ENCODE results near the gene CGREF1. TPM values are rescaled to one million over a fixed set of nuclear protein-coding genes. Genes with fewer than 3 reads are reported as not detected.

The CGREF1 gene, protein sequence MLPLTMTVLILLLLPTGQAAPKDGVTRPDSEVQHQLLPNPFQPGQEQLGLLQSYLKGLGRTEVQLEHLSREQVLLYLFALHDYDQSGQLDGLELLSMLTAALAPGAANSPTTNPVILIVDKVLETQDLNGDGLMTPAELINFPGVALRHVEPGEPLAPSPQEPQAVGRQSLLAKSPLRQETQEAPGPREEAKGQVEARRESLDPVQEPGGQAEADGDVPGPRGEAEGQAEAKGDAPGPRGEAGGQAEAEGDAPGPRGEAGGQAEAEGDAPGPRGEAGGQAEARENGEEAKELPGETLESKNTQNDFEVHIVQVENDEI
- 1.0 and 1.6 TPM in 2 replicates for total RNA-seq (2014; rRNA removed; shearing (Covaris generic))

DNA sequence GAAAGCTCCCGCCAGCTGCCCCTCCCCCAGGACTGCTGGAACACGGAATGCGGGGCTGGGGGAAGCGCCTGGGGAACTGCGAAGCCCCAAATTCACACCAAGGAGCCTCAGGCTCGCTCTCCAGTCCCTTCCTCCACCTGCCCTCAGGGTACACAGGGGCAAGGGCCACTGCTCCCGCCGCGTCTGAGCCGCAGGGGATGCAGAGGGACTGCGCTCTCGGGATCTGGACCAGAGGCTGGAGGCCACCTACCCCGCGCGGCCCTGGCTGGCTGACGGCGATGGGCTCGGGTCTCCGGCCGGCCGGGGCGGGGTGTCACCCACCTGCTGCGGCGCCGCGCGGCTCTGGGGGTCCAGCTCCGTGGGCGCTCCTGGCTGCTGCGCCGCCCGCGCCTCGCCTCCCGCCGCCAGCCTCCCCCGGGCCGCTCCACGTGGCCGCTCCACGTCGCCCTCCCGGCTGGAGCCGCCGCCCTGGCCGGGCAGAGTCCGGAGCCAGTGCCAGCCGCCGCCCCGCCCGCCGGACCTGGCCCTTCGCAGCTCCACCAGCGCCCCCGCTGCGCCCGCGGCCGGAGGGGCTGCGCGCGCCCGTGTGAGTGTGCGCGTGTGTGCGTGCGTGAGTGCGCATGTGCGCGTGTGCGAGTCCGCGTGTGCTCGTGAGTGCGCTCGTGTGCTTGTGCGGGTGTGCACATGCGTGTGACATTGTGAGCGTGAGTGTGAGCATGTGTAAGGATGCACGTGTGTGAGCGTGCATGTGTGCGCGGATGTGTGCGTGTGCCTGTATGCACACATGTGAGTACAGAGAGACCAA is at the start of gene CGREF1:
CGREF1 (minus strand) TSS at position 604 of the 805 bp plus-strand sequence. CDS start 14,762 bp downstream, outside the sequence.
- peak; percentile 90 for DNase-seq
- Histone ChIP-seq H3K27me3 (ENCODE audit: control insufficient read depth, insufficient read depth, low read length) (peaks cover 56% of the 10 kb centered on the region), H3K4me3 (ENCODE audit: insufficient read depth, low read depth, low read length) (peak within 1 kb of the TSS; percentile 45)

DNA sequence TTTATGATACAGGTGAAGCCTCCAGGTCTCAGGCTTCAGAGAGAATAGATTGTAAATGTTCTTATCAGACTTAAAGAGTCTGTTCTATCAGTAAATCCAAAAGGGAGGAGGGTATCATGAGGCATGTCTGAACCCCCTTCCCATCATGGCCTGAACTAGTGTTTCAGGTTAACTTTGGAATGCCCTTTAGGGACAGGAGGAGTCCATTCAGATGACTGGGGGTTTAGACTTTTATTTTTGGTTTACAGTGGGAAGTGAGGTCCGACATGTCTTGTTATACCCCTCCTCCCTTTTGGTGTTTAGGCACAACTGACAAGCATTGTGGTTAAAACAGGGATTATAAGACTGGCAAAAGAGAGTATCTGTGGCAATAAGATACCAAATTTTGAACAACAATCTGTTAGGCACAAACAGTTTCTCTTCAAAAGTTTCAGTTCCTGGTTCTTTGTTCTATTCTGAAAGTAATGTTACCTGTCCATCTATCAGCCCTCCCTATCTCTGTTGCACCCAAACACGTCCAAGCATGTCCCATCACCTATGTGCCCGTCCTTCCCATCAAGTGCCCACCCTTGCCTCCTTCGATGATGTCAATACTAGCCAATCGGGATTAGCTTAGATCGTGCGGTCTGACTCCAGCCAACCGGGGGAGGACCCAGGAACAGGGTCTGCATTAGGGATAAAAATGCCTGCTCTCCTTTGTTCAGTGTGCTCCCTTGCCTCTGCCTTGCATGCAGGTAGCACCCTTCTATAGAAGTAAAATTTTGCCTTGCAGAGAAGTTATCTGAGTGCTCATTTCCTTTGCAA is 46.2 kb upstream of the CGREF1 start:
- H3K27me3 ChIP-seq (ENCODE audit: control insufficient read depth, insufficient read depth, low read length), result no peaks in the 10 kb centered on the region
- DNase-seq, result no peak
- H3K36me3 ChIP-seq (replicated peaks; ENCODE audit: control insufficient read depth, insufficient read depth, low read length), result no peaks in the 10 kb centered on the region
- no peak overlapping the region for H3K4me3 ChIP-seq (ENCODE audit: insufficient read depth, low read depth, low read length)

More for the DNA sequence above, at the start of gene CGREF1:
- no peaks in the 10 kb centered on the region for H3K36me3 ChIP-seq (replicated peaks; ENCODE audit: control insufficient read depth, insufficient read depth, low read length)

DNA sequence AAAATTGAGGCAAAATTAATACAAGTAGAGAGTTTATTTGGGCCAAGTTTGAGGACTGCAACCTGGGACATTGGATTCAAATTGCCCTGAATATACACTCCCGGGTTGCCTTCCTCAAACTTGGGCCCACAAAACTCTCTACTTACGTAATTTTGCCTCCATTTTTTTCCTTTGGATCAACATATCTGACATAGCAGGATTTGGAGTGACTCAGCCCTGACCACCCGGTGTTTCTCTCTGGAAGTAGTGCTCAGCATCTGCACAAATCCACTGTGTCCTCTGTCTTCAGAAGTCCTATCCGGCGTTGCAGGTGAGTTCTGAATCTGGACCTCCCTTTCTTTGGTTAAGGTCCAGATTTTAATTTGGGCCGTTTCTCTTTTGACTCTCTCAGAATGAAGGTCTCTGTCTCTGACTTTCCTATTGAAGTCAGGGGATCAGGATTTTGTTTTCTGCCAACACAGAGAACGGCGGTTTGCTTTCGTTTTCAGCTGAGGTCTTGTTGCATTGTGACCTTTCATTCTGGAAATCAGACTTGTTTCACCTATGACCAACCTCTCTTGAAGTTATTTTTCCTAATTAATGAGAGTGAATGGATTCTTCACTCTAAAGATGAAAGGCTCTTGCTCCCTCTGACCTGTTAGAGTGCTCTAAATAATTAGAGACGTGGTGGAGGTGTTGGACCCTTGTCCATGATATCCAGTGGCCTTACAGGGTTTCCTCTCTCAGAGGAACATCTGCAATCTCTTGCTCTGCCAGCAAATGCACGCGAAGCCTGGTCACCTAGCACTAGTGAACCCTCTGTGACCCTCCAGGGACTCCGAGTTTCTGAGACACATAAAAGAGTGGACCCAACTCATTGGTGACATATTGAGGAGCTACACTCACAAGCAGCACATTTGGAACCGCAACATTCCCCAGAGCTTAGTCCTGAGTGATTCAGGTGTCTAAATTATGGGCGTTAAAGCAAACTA is 43.5 kb upstream of the CGREF1 start:
- no peak overlapping the region for H3K4me3 ChIP-seq (ENCODE audit: insufficient read depth, low read depth, low read length)
- no peaks in the 10 kb centered on the region for H3K36me3 ChIP-seq (replicated peaks; ENCODE audit: control insufficient read depth, insufficient read depth, low read length)
- no peaks in the 10 kb centered on the region for H3K27me3 ChIP-seq (ENCODE audit: control insufficient read depth, insufficient read depth, low read length)
- no peak for DNase-seq

DNA sequence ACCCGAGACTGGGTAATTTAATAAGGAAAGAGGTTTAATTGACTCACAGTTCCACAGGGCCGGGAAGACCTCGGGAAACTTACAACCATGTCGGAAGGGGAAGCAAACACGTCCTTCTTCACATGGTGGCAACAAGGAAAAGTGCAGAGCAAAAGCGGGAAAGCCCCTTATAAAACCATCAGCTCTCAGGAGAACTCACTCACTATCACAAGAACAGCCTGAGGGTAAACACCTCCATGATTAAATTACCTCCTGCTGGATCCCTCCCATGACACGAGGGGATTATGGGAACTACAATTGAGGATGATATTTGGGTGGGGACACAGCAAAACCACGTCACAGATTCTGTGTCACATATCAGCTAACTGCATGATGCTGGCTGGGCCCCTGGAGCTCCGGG is 41.3 kb upstream of the CGREF1 start:
- Histone ChIP-seq H3K27me3 (ENCODE audit: control insufficient read depth, insufficient read depth, low read length) (no peaks in the 10 kb centered on the region), H3K4me3 (ENCODE audit: insufficient read depth, low read depth, low read length) (no peak overlapping the region), H3K36me3 (replicated peaks; ENCODE audit: control insufficient read depth, insufficient read depth, low read length) (no peaks in the 10 kb centered on the region)
- DNase-seq, result no peak

DNA sequence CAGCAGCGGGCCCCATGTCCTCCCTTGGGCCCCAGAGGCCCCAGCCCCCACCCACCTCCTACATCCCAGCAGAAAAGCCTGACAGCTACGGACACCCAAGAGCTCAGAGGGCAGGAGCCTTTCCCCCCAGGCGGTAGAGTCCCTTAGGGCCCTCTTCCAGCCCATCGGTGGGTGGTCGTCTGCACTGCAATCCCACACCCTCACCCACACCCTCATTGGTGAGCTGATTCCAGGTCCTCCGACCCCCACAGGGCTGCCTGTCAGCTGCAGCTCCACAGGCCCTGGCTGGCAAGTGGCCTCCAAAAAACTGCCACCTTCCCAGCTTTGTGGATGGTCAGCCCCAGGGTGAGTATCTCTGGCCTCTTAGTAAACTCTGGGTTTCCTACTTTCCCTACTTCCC is 40.3 kb upstream of the CGREF1 start:
- Histone ChIP-seq H3K27me3 (ENCODE audit: control insufficient read depth, insufficient read depth, low read length) (no peaks in the 10 kb centered on the region), H3K36me3 (replicated peaks; ENCODE audit: control insufficient read depth, insufficient read depth, low read length) (no peaks in the 10 kb centered on the region), H3K4me3 (ENCODE audit: insufficient read depth, low read depth, low read length) (no peak overlapping the region)
- DNase-seq, result no peak

DNA sequence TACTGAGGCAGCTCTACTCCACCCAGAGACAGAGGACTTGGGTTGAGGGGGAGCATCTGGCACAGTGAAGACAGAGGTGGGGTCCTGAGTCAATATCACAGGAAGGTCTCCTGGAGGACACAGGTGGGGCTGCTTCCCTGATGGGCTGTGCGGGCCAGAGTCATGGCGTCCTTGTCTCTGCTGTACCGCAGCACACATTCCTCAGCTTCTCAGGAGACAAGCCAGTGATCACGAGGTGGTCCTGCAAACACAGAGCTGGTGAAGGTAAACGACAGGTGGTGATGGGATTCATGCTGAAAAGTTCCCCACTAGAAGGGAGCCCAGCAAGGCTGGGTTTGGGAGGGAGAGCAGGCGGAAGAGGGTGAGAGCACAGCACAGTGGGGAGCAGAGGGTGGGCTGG is 39.5 kb upstream of the CGREF1 start:
- Histone ChIP-seq H3K36me3 (replicated peaks; ENCODE audit: control insufficient read depth, insufficient read depth, low read length) (no peaks in the 10 kb centered on the region), H3K4me3 (ENCODE audit: insufficient read depth, low read depth, low read length) (no peak overlapping the region), H3K27me3 (ENCODE audit: control insufficient read depth, insufficient read depth, low read length) (no peaks in the 10 kb centered on the region)
- no peak for DNase-seq

DNA sequence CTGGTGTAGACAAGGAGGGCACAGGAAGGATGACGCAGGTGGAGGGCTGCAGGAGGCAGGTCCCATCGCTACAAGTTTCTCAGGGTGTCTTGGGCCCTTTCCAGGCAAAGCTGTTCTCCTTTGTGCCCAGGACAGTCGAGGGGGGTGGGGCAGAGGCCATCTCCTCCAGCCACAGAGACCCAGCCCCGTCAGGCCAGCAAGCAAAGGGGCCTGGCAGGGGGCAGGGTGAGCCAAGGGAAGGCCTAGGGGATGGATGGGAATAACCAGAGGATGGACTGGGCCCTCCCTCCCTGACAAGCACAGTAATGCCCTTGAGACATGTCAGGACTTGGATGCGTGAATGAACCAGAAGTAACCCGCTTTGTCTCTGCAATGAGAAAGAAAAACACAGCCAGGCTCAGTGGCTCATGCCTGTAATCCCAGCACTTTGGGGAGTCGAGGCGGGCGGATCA is 36.2 kb upstream of the CGREF1 start:
- Histone ChIP-seq H3K27me3 (ENCODE audit: control insufficient read depth, insufficient read depth, low read length) (no peaks in the 10 kb centered on the region), H3K4me3 (ENCODE audit: insufficient read depth, low read depth, low read length) (no peak overlapping the region)

DNA sequence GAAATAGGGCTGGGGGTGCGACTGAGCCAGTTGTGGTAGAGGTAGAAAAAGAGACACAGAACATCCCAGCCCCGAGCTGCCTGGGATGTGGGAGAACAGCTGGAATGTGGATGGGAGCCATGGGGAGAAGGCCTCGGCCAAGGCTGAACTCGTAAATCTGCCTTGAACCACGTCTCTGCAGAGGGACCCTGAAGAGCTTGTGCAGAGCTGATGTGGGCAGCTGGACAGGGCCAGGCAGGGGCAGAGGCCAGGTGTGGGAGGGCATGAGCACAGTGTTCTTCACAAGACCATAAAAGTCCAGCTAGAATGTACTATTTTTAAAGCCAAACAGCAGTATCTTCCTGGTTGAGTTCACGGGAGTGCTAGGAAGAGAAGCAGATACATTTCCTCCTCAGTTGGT is 35.6 kb upstream of the CGREF1 start:
- H3K4me3 ChIP-seq (ENCODE audit: insufficient read depth, low read depth, low read length), result no peak overlapping the region
- DNase-seq, result no peak
- H3K36me3 ChIP-seq (replicated peaks; ENCODE audit: control insufficient read depth, insufficient read depth, low read length), result no peaks in the 10 kb centered on the region
- H3K27me3 ChIP-seq (ENCODE audit: control insufficient read depth, insufficient read depth, low read length), result no peaks in the 10 kb centered on the region

More for the DNA sequence above, 36.2 kb upstream of the CGREF1 start:
- no peaks in the 10 kb centered on the region for H3K36me3 ChIP-seq (replicated peaks; ENCODE audit: control insufficient read depth, insufficient read depth, low read length)
- DNase-seq, result peak; percentile 56

DNA sequence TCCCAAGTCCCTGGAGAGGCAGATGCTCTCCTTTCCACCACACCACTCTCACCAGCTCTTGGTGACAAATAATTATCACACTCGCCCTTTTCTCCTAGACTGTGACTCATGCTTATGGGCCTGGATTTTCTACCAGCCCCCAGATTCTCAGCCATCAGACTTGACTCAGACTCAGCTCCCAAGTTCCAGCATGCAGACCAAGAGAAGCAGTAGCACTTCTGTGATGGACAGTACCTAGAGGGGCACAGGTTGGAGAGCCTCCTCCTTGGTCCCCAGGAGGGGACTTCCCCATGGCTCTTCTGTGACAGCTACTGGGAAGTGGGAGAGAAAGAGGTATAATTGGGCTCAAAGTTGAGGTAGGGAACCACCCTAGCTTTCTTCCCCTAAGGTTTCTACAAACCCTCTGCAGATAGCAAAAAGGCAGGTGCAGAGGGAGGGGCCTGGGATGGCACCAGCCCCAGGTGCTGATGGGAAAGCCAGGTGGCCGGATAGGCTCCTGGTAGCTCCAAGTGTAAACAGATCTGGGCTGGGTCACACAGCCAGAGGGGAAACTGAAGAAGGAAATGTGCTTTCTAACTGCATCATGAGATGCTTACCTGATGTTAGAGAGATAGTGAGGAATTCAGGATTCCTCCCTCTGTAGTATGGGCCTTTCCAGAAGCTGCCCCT is 34.0 kb upstream of the CGREF1 start:
- H3K36me3 ChIP-seq (replicated peaks; ENCODE audit: control insufficient read depth, insufficient read depth, low read length), result no peaks in the 10 kb centered on the region
- H3K4me3 ChIP-seq (ENCODE audit: insufficient read depth, low read depth, low read length), result no peak overlapping the region
- no peak for DNase-seq
- no peaks in the 10 kb centered on the region for H3K27me3 ChIP-seq (ENCODE audit: control insufficient read depth, insufficient read depth, low read length)

DNA sequence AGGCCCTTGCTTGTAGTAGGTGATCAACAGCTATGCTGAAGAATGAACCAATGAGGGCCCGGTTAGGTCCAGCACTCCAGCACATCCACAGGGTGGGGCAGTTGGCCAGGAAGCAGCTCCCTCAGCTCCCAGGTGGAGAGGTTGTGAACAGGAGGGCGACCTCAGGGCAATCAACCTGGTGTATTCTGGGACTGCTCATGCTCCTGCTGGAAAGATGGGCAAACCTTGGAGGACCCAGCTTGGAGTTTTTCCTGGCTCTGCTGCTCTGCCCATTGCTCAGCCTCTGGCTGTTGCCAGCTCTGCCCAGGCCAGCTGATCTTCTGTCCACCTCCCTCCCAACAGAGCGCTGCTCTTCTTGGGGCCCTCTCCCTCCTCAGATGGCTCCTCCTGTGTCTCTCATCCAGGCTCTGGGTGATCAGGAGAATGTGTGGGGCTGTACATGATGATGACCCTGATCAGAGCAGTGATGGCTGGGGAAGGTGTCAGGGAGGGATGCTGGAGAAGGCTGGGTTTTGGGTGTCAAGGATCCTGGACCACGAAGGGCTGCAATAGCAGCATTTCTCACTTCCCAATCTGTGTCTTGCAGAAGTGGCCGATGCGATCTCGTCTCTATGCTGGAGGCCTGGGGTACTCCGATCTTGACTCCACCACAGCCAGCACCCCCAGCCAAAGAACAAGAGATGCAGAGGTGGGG is 33.3 kb upstream of the CGREF1 start:
- DNase-seq, result peak; percentile 74
- Histone ChIP-seq H3K36me3 (replicated peaks; ENCODE audit: control insufficient read depth, insufficient read depth, low read length) (no peaks in the 10 kb centered on the region), H3K4me3 (ENCODE audit: insufficient read depth, low read depth, low read length) (no peak overlapping the region), H3K27me3 (ENCODE audit: control insufficient read depth, insufficient read depth, low read length) (no peaks in the 10 kb centered on the region)

DNA sequence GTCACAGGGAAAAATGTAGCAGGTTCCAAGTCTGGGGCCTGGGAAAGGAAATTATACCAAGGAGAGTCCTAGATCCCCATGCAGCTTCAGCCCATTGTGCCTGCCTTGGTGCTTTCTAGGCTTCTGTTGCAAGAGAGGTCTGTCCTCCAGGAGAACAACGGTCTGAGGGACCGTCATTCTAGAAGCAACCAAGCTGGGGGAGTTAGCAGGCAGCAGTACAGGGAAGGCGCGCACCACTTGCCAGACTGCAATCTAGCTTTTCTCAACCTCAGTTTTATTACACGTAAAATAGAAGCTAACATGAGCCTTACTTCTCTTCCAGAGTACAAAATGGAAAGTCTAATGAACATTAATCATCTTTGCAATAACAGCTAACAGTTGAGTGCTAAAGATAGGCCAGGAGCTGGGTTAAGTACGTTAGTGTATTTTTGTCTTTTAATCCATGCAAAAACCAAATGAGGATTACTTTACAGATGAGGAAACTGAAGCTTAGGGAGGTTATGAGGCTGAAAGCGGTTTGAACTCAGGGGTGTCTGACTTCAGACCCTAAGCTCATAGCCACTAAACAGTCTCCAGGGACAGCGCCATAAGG is 31.8 kb upstream of the CGREF1 start:
- no peak for DNase-seq
- Histone ChIP-seq H3K36me3 (replicated peaks; ENCODE audit: control insufficient read depth, insufficient read depth, low read length) (no peaks in the 10 kb centered on the region), H3K27me3 (ENCODE audit: control insufficient read depth, insufficient read depth, low read length) (no peaks in the 10 kb centered on the region), H3K4me3 (ENCODE audit: insufficient read depth, low read depth, low read length) (no peak overlapping the region)

DNA sequence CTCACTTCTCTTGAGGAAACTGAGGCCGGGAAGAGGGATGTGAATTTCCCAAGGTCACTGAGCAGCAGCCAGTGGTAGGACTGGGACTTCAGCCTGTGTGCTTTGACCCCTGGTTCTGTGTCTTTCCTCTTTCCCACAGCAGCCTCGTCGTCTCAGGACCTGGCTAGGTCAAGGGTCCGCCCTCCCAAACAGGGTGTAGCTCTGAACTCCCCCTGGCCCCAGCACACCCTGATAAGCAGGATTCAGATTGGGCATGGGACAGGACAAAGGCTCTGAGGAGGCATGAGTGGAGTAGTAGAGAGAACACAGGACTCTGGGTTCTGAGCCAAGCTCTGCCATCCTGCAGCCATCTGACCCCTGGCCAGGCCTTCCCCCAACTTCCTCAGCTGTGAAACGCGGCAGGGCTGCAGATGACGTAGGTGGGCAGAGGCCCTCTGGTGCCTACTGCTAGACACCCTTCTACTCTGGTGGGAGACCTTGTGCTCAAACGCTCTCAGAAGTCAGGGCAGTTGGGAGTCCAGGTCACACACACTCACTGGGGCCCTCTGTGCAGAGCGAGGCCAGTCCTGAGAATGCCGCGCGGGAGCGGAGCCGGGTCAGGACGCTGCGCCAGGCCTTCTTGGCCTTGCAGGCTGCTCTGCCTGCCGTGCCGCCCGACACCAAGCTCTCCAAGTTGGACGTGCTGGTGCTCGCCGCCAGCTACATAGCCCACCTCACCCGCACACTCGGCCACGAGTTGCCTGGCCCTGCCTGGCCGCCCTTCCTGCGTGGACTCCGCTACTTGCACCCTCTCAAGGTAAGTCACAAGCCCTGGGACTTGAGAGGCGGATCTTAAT is 30.9 kb upstream of the CGREF1 start:
- Histone ChIP-seq H3K4me3 (ENCODE audit: insufficient read depth, low read depth, low read length) (no peak overlapping the region), H3K27me3 (ENCODE audit: control insufficient read depth, insufficient read depth, low read length) (no peaks in the 10 kb centered on the region), H3K36me3 (replicated peaks; ENCODE audit: control insufficient read depth, insufficient read depth, low read length) (no peaks in the 10 kb centered on the region)
- no peak for DNase-seq
